GM21529 (cell line): ENCODE results near the gene CTNNA2.

Experiments used
- ATAC-seq: cut with Tn5 transposase; IDR thresholded peaks from one replicate; pipeline ENCODE4 v1.9.1; 2021; ENCODE audit not compliant: unreplicated experiment

Gene CTNNA2

DNA sequence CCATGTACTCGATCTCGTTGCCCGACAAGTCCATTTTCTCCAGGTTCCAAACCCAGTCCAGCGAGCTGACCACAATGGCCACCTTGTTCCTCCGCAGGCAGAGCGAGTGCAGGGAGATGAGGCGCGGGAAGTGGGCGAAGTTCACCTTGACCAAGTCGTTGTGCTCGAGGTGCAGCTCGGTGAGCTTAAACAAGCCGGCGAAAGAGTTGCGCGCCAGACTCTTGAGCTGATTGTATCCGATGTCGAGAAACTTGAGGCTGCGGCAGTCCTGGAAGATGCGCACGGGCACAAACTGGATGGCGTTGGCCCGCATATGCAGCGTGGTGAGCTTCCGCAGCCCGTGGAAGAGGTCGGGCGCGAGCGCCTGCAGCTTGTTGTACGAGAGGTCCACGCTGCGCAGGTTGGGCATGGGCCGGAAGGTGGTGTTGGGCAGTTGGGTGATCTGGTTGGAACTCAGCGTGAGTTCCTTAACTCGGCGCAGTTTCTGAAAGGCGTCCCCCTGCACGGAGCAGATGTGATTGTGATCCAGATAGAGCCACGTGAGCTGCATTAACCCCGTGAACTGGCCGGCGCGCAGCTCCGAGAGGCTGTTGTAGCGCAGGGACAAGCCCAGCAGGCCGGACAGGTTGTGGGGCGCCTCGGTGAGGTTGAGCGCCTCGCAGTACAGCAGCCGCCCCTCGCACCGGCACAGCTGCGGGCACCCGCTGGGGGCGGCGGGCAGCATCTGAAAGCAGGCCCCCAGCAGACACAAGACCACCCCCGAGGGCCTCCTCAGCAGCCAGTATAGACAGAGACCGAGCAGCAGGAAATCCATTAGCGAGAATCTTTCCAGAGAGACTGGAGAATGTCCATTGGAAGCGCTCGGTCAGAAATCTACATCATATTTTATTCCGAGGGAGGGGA, 790.4 kb downstream of the CTNNA2 start:
- no peak for ATAC-seq

- ATAC-seq = no peak
Observed at GRCh38 chr2:80303909-80304837, 791.3 kb downstream of the CTNNA2 start, which contains the start of gene LRRTM1. LRRTM1 (minus strand) TSS chr2:80304752; CDS start chr2:80303819, 933 bp downstream.

DNA sequence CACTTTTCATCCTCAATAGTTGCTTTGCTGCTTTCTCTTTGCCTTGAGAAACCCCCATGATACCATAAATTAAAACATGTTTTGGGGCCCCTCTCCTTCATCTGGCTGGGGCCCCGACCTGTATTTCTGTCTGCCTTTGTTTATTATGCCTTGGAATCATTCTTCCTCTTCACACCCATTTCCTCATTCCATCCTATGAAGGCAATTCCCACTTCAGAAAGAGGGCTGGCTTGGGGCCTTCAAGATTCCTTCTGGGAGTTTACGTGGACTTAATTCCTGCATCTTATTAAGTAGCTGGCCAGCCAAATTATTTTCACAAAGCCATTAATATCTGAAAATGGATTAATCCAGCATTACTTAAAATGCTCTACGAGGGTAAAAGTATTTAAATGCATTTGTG, 798.5 kb downstream of the CTNNA2 start:
- no peak for ATAC-seq

- no peak for ATAC-seq
Observed at GRCh38 chr2:80312282-80312839, 799.5 kb downstream of the CTNNA2 start.

DNA sequence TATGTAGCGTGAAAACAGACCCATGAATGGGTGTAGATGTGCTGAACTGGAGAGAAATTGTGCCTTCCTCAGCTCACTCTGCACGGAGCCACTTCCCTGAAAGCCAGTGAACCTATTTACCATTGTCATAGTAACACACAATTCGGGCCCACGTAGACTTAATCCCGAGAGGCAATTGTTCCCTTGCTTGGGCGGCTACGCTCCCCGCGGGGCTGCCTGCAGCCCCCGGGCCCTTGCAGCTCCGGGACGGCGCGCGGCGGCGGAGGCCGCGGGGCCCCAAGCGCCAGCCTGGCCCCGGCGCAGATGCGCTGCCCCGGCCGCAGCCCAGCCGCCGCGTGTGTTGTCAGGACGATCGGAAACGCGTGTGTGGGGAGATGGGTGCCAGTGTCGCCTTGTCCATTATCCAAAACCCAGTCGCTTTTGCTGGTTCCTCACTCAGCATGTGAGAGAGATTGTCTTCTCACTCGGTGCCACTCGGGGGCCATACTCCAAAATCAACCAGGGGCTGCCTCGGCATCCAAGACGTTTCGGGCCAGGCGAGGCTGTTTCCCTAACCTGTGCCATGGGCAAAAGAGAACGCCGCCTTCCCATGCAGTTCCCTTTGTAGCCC, 809.6 kb downstream of the CTNNA2 start:
- ATAC-seq = no peak

DNA sequence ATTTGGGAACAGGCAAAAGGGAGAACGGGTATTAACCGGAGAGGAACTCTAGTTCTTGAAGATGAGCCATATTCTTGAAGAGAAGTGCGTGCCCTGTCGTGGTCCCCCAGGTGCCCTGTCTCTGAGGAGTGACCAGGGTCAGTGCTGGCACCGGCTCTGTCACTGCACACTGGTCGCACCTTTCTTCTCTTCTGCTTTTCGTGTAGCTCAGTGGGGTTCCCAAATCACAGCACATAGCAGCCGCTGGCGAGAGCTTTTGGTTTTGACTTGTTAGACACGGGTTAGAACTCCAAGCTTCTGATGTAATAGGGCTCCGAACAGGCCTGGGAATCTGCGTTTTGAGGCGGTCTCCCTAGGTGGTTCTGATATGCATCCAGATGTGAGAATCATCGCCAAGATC, 810.1 kb downstream of the CTNNA2 start:
- ATAC-seq = no peak

GRCh38 chr2:80323610-80324009, 810.8 kb downstream of the CTNNA2 start:
- no peak for ATAC-seq

- no peak for ATAC-seq
Observed at GRCh38 chr2:80324525-80324924, 811.7 kb downstream of the CTNNA2 start.

GRCh38 chr2:80326214-80326613, 813.4 kb downstream of the CTNNA2 start:
- ATAC-seq = no peak

- no peak for ATAC-seq
Observed at GRCh38 chr2:80326861-80327260, 814.0 kb downstream of the CTNNA2 start.

- no peak for ATAC-seq
Observed at GRCh38 chr2:80328159-80328571, 815.3 kb downstream of the CTNNA2 start.

GRCh38 chr2:80329491-80329890, 816.6 kb downstream of the CTNNA2 start:
- ATAC-seq = no peak

DNA sequence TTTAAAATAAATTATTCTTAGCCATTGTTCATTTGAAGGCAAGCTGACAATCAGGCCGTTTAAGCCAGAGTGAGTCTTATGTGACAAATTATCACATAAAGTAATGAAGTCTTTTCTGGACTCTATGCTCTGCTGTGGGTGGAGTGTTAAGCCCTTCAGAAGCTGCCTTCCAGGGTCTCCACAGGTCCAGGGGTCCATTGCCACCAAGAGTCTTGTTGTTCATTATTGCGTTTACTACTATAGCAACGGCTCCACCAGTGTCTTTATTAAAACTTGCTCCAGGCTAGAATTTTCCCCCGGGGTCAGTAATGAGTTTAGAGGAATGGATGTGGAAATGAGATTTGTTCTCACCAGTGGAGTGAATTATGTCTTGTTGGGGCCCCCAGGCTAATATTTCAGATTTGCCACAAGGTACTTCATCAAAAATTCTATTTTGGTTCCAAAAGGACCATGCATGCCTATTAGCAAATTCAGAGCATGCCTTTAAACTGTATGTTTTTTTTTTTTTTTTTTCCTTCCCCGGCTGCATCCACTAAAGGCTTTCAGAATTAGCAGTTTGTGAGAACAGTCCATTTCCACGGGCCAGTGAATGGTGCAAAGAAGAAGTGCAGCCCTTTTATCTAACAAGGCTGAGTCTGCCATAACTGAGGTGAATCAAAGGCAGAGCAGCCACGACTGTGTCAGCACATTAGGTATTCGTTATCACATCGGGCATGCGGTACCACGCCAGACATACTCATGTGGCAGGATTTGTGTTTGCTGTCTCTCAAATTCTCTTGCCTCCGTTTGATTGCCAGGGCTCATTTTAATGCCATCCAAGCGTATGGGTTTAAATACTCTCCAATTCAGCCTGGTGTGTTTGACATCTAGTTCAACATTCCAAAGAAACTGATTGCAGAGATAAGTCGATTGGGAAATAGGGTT, 817.9 kb downstream of the CTNNA2 start:
- no peak for ATAC-seq

DNA sequence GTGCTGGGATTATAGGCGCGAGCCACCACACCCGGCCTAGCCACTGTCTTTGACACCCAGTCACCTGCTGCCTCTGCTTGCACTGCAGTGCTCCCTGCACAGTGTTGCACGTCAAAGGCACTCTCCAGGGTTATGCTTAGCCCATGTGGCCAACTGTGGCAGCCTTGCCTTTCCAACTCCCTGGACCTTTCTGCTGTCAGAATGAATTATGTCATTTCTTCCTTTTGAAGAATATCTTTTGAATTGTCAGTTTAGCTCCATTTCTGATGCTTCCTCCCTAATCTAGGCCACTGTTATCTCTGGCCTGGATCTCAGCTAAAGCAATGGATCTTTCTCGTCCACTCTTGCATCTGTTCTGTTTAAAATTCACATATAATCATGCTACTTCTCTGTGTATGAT, 821.0 kb downstream of the CTNNA2 start:
- ATAC-seq = no peak

GRCh38 chr2:80335411-80335810, 822.6 kb downstream of the CTNNA2 start:
- ATAC-seq = no peak

DNA sequence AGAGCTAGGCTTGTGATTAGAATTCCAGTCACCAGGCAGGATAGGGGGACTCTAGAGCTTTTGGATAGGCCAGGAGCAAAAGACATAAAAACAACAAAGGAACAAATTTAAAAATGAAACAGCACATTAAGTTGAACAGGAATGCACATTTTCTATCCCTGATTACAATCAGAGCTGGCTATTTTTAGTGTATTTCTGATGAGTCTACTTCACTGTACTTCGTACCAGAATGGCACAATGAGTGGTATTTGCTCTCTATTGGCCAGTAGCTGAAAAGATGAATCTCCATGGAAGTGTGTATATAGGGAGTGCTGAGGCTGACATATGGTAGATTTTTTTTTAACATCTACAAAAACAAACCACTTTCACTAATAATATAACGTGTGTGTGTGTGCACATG, 825.9 kb downstream of the CTNNA2 start:
- no peak for ATAC-seq

GRCh38 chr2:80340022-80340421, 827.2 kb downstream of the CTNNA2 start:
- ATAC-seq = no peak

DNA sequence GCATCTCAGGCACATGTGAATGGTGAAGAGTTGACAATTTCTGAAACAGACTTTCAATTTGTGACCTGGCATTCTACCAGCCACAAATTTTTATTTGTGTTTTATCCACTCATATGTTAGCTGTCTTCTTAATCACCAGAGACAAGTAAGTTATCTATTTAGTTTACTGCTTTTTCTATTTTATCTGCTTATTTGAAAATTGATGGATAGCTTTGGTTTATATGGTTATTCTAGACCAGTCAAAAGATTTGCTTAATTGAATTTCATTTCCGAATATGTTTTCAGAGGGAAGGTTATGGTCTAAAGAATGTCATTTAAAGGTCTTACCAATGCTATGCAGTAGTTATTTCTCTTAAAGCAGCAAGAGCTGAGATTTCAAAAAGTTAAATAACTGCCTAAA, 835.2 kb downstream of the CTNNA2 start:
- ATAC-seq = no peak

GRCh38 chr2:80348953-80349352, 836.1 kb downstream of the CTNNA2 start:
- ATAC-seq = no peak

GRCh38 chr2:80351231-80351630, 838.4 kb downstream of the CTNNA2 start:
- no peak for ATAC-seq
